Measurements from ENCODE around the gene TUSC1. TPM values are rescaled to one million over a fixed set of nuclear protein-coding genes. Genes with fewer than 3 reads are reported as not detected.
A peak's percentile ranks its signal among the peaks of the same experiment; 100 is the strongest.

TUSC1 gene
- total RNA-seq (12.5 TPM), polyA plus RNA-seq (ENCODE audit: insufficient read depth in 1 of 8, insufficient read length in 8 of 8, low replicate concordance in 1 of 8) (10 to 100 TPM; 12.7 to 15.9 (median 14.2) TPM)
- long read RNA-seq, donor 1, transcript TUSC1-201 (1 exons, 2,052 nt) = major isoform, 6 of 6 reads
- long read RNA-seq, donor 1, partial matches to known transcripts = 0 of 6 reads
- long read RNA-seq, donor 1, other reads (novel, unspliced or antisense) = 0 of 6 reads
- long read RNA-seq, donor 2, partial matches to known transcripts = 0 of 4 reads
- long read RNA-seq, donor 2, other reads (novel, unspliced or antisense) = 0 of 4 reads
- long read RNA-seq, donor 3, transcript TUSC1-201 (1 exons, 2,052 nt) = major isoform, 37 of 37 reads
- long read RNA-seq, donor 3, partial matches to known transcripts = 0 of 37 reads
- long read RNA-seq, donor 3, other reads (novel, unspliced or antisense) = 0 of 37 reads
- long read RNA-seq, donor 4, transcript TUSC1-201 (1 exons, 2,052 nt) = major isoform, 22 of 22 reads
- long read RNA-seq, donor 4, partial matches to known transcripts = 0 of 22 reads
- long read RNA-seq, donor 4, other reads (novel, unspliced or antisense) = 0 of 22 reads
- long read RNA-seq, donor 5, transcript TUSC1-201 (1 exons, 2,052 nt) = major isoform, 69 of 69 reads
- long read RNA-seq, donor 5, partial matches to known transcripts = 0 of 69 reads
- long read RNA-seq, donor 5, other reads (novel, unspliced or antisense) = 0 of 69 reads
- long read RNA-seq, donor 6, transcript TUSC1-201 (1 exons, 2,052 nt) = major isoform, 61 of 61 reads
- long read RNA-seq, donor 6, partial matches to known transcripts = 0 of 61 reads
- long read RNA-seq, donor 6, other reads (novel, unspliced or antisense) = 0 of 61 reads
- long read RNA-seq, donor 7, transcript TUSC1-201 (1 exons, 2,052 nt) = major isoform, 25 of 25 reads
- long read RNA-seq, donor 7, partial matches to known transcripts = 0 of 25 reads
- long read RNA-seq, donor 7, other reads (novel, unspliced or antisense) = 0 of 25 reads
- long read RNA-seq, donor 8, transcript TUSC1-201 (1 exons, 2,052 nt) = major isoform, 23 of 23 reads
- long read RNA-seq, donor 8, partial matches to known transcripts = 0 of 23 reads
- long read RNA-seq, donor 8, other reads (novel, unspliced or antisense) = 0 of 23 reads
- long read RNA-seq, donor 9, transcript TUSC1-201 (1 exons, 2,052 nt) = major isoform, 29 of 29 reads
- long read RNA-seq, donor 9, partial matches to known transcripts = 0 of 29 reads
- long read RNA-seq, donor 9, other reads (novel, unspliced or antisense) = 0 of 29 reads
- long read RNA-seq, donor 10, transcript TUSC1-201 (1 exons, 2,052 nt) = major isoform, 34 of 34 reads
- long read RNA-seq, donor 10, partial matches to known transcripts = 0 of 34 reads
- long read RNA-seq, donor 10, other reads (novel, unspliced or antisense) = 0 of 34 reads
- long read RNA-seq, donor 11, transcript TUSC1-201 (1 exons, 2,052 nt) = major isoform, 21 of 21 reads
- long read RNA-seq, donor 11, partial matches to known transcripts = 0 of 21 reads
- long read RNA-seq, donor 11, other reads (novel, unspliced or antisense) = 0 of 21 reads

GRCh38 chr9:25678147-25678666 lies at the start of gene TUSC1:
Gene TUSC1, minus strand, starts transcription at chr9:25678444. Its CDS starts 132 bp downstream, at chr9:25678312.
- no peaks in the 10 kb centered on the region for H3K9me3 ChIP-seq (replicated peaks; ENCODE audit: control insufficient read depth, low read depth, low read length)
- H3K36me3 ChIP-seq (ENCODE audit: control insufficient read depth, insufficient read depth, low read length) = no peaks in the 10 kb centered on the region
- H3K27ac ChIP-seq (ENCODE audit: low read length) = peak within 1 kb of the TSS; percentile 97
- peaks cover 7% of the 10 kb centered on the region for H3K4me1 ChIP-seq (ENCODE audit: control insufficient read depth, insufficient read depth, low read length)
- peak within 1 kb of the TSS; percentile 62 for H3K4me3 ChIP-seq (ENCODE audit: low read length)
- 1% methylated on average over 55 of the region's 57 CpGs for WGBS (ENCODE audit: insufficient coverage)
- DNase-seq = peak; percentile 87
- H3K27me3 ChIP-seq (ENCODE audit: control insufficient read depth, insufficient read depth, low read length) = no peaks in the 10 kb centered on the region

GRCh38 chr9:25726871-25727410 lies 48.7 kb upstream of the TUSC1 start:
- DNase-seq = no peak
- no peak overlapping the region for H3K4me3 ChIP-seq (ENCODE audit: low read length)
- H3K9me3 ChIP-seq (replicated peaks; ENCODE audit: control insufficient read depth, low read depth, low read length) = no peaks in the 10 kb centered on the region
- H3K27me3 ChIP-seq (ENCODE audit: control insufficient read depth, insufficient read depth, low read length) = no peaks in the 10 kb centered on the region
- no peaks in the 10 kb centered on the region for H3K36me3 ChIP-seq (ENCODE audit: control insufficient read depth, insufficient read depth, low read length)
- WGBS (ENCODE audit: insufficient coverage) = no CpG with 5 or more reads among the region's 2 CpGs
- no peak overlapping the region for H3K27ac ChIP-seq (ENCODE audit: low read length)
- H3K4me1 ChIP-seq (ENCODE audit: control insufficient read depth, insufficient read depth, low read length) = no peaks in the 10 kb centered on the region

- no peak overlapping the region for H3K4me3 ChIP-seq (ENCODE audit: low read length)
- no peaks in the 10 kb centered on the region for H3K27me3 ChIP-seq (ENCODE audit: control insufficient read depth, insufficient read depth, low read length)
- H3K27ac ChIP-seq (ENCODE audit: low read length) = no peak overlapping the region
- H3K36me3 ChIP-seq (ENCODE audit: control insufficient read depth, insufficient read depth, low read length) = no peaks in the 10 kb centered on the region
- H3K9me3 ChIP-seq (replicated peaks; ENCODE audit: control insufficient read depth, low read depth, low read length) = no peaks in the 10 kb centered on the region
- H3K4me1 ChIP-seq (ENCODE audit: control insufficient read depth, insufficient read depth, low read length) = no peaks in the 10 kb centered on the region
- WGBS (ENCODE audit: insufficient coverage) = no CpG with 5 or more reads among the region's 3 CpGs
- no peak for DNase-seq
These were observed 46.2 kb upstream of the TUSC1 start for GRCh38 chr9:25724424-25724823.

GRCh38 chr9:25716220-25716872 lies 38.1 kb upstream of the TUSC1 start:
- Histone ChIP-seq H3K27ac (ENCODE audit: low read length) (no peak overlapping the region), H3K4me1 (ENCODE audit: control insufficient read depth, insufficient read depth, low read length) (no peaks in the 10 kb centered on the region), H3K4me3 (ENCODE audit: low read length) (no peak overlapping the region), H3K36me3 (ENCODE audit: control insufficient read depth, insufficient read depth, low read length) (no peaks in the 10 kb centered on the region), H3K9me3 (replicated peaks; ENCODE audit: control insufficient read depth, low read depth, low read length) (no peaks in the 10 kb centered on the region), H3K27me3 (ENCODE audit: control insufficient read depth, insufficient read depth, low read length) (no peaks in the 10 kb centered on the region)
- WGBS (ENCODE audit: insufficient coverage) = no CpG with 5 or more reads among the region's 6 CpGs
- peak; percentile 74 for DNase-seq

GRCh38 chr9:25709941-25710340 lies 31.7 kb upstream of the TUSC1 start:
- DNase-seq = peak; percentile 16

GRCh38 chr9:25704800-25705199 lies 26.6 kb upstream of the TUSC1 start:
- Histone ChIP-seq H3K36me3 (ENCODE audit: control insufficient read depth, insufficient read depth, low read length) (no peaks in the 10 kb centered on the region), H3K27me3 (ENCODE audit: control insufficient read depth, insufficient read depth, low read length) (no peaks in the 10 kb centered on the region), H3K27ac (ENCODE audit: low read length) (no peak overlapping the region), H3K4me3 (ENCODE audit: low read length) (no peak overlapping the region), H3K4me1 (ENCODE audit: control insufficient read depth, insufficient read depth, low read length) (no peaks in the 10 kb centered on the region), H3K9me3 (replicated peaks; ENCODE audit: control insufficient read depth, low read depth, low read length) (no peaks in the 10 kb centered on the region)
- no peak for DNase-seq
- no CpG with 5 or more reads among the region's 4 CpGs for WGBS (ENCODE audit: insufficient coverage)

More at GRCh38 chr9:25709941-25710340, 31.7 kb upstream of the TUSC1 start:
- Histone ChIP-seq H3K4me1 (ENCODE audit: control insufficient read depth, insufficient read depth, low read length) (no peaks in the 10 kb centered on the region), H3K27me3 (ENCODE audit: control insufficient read depth, insufficient read depth, low read length) (no peaks in the 10 kb centered on the region), H3K27ac (ENCODE audit: low read length) (no peak overlapping the region), H3K4me3 (ENCODE audit: low read length) (no peak overlapping the region), H3K36me3 (ENCODE audit: control insufficient read depth, insufficient read depth, low read length) (no peaks in the 10 kb centered on the region), H3K9me3 (replicated peaks; ENCODE audit: control insufficient read depth, low read depth, low read length) (no peaks in the 10 kb centered on the region)

GRCh38 chr9:25703701-25704357 lies 25.6 kb upstream of the TUSC1 start:
- H3K36me3 ChIP-seq (ENCODE audit: control insufficient read depth, insufficient read depth, low read length) = no peaks in the 10 kb centered on the region
- 48% methylated on average over 2 of the region's 2 CpGs for WGBS (ENCODE audit: insufficient coverage)
- peak; percentile 39 for DNase-seq
- H3K4me3 ChIP-seq (ENCODE audit: low read length) = no peak overlapping the region
- no peaks in the 10 kb centered on the region for H3K27me3 ChIP-seq (ENCODE audit: control insufficient read depth, insufficient read depth, low read length)
- H3K4me1 ChIP-seq (ENCODE audit: control insufficient read depth, insufficient read depth, low read length) = no peaks in the 10 kb centered on the region
- no peak overlapping the region for H3K27ac ChIP-seq (ENCODE audit: low read length)
- H3K9me3 ChIP-seq (replicated peaks; ENCODE audit: control insufficient read depth, low read depth, low read length) = no peaks in the 10 kb centered on the region

- Histone ChIP-seq H3K27ac (ENCODE audit: low read length) (no peak overlapping the region), H3K9me3 (replicated peaks; ENCODE audit: control insufficient read depth, low read depth, low read length) (no peaks in the 10 kb centered on the region)
These were observed 24.3 kb upstream of the TUSC1 start for GRCh38 chr9:25702536-25702935.

More at GRCh38 chr9:25702536-25702935, 24.3 kb upstream of the TUSC1 start:
- no peak overlapping the region for H3K4me3 ChIP-seq (ENCODE audit: low read length)
- no peaks in the 10 kb centered on the region for H3K36me3 ChIP-seq (ENCODE audit: control insufficient read depth, insufficient read depth, low read length)
- WGBS (ENCODE audit: insufficient coverage) = no CpG with 5 or more reads among the region's 3 CpGs
- DNase-seq = no peak
- no peaks in the 10 kb centered on the region for H3K27me3 ChIP-seq (ENCODE audit: control insufficient read depth, insufficient read depth, low read length)
- no peaks in the 10 kb centered on the region for H3K4me1 ChIP-seq (ENCODE audit: control insufficient read depth, insufficient read depth, low read length)
